ENCODE measurements around the gene BSCL2. TPM values are rescaled to one million over a fixed set of nuclear protein-coding genes. Genes with fewer than 3 reads are reported as not detected.

BSCL2 gene
- total RNA-seq, 1 donor from 2014 or later: 58.3 TPM

- Mint-ChIP-seq H3K4me3 (no peak overlapping the region), H3K9me3 (no peaks in the 10 kb centered on the region)
These were observed 19.5 kb downstream of the BSCL2 start for GRCh38 chr11:62687508-62688396.

GRCh38 chr11:62682518-62682917, 24.7 kb downstream of the BSCL2 start:
- no peak for TF ChIP-seq CTCF (IDR thresholded peaks at IDR 0.05; ENCODE audit: unreplicated experiment)
- Mint-ChIP-seq H3K36me3 (peaks cover 5% of the 10 kb centered on the region), H3K27me3 (ENCODE audit: low read depth) (no peaks in the 10 kb centered on the region), H3K4me3 (no peak overlapping the region), H3K4me1 (peaks cover 22% of the 10 kb centered on the region), H3K27ac (no peak overlapping the region), H3K9me3 (no peaks in the 10 kb centered on the region)
- DNase-seq (ENCODE audit: low spot score in 2 of 2, unreplicated experiment in 2 of 2): no peak

More at GRCh38 chr11:62687508-62688396, 19.5 kb downstream of the BSCL2 start:
- Mint-ChIP-seq H3K36me3 (peaks cover 3% of the 10 kb centered on the region), H3K27ac (no peak overlapping the region), H3K27me3 (ENCODE audit: low read depth) (no peaks in the 10 kb centered on the region), H3K4me1 (peaks cover 14% of the 10 kb centered on the region)
- DNase-seq (ENCODE audit: low spot score in 2 of 2, unreplicated experiment in 2 of 2): no peak
- TF ChIP-seq CTCF (IDR thresholded peaks at IDR 0.05; ENCODE audit: unreplicated experiment): no peak

- TF ChIP-seq CTCF (IDR thresholded peaks at IDR 0.05; ENCODE audit: unreplicated experiment): peak; percentile 43
- Mint-ChIP-seq H3K4me1 (peaks cover 26% of the 10 kb centered on the region), H3K36me3 (peaks cover 11% of the 10 kb centered on the region), H3K27me3 (ENCODE audit: low read depth) (no peaks in the 10 kb centered on the region), H3K9me3 (no peaks in the 10 kb centered on the region), H3K4me3 (peak overlapping the region; percentile 42), H3K27ac (peak overlapping the region; percentile 67)
- no peak for DNase-seq (ENCODE audit: low spot score in 2 of 2, unreplicated experiment in 2 of 2)
These were observed 26.4 kb downstream of the BSCL2 start for GRCh38 chr11:62680825-62681240.

GRCh38 chr11:62678770-62679696, 28.2 kb downstream of the BSCL2 start, which contains the start of gene UBXN1:
Gene UBXN1 (minus strand): TSS chr11:62679073. CDS start chr11:62678923, 150 bp downstream.
- Mint-ChIP-seq H3K36me3 (peaks cover 15% of the 10 kb centered on the region), H3K4me3 (peak within 1 kb of the TSS; percentile 91), H3K27ac (peak within 1 kb of the TSS; percentile 98), H3K27me3 (ENCODE audit: low read depth) (no peaks in the 10 kb centered on the region), H3K9me3 (no peaks in the 10 kb centered on the region), H3K4me1 (peaks cover 26% of the 10 kb centered on the region)
- DNase-seq (ENCODE audit: low spot score in 2 of 2, unreplicated experiment in 2 of 2): peak; percentile 54 to 83
- no peak for TF ChIP-seq CTCF (IDR thresholded peaks at IDR 0.05; ENCODE audit: unreplicated experiment)

- Mint-ChIP-seq H3K4me3 (peak overlapping the region; percentile 91), H3K36me3 (peaks cover 15% of the 10 kb centered on the region), H3K4me1 (peaks cover 26% of the 10 kb centered on the region), H3K27me3 (ENCODE audit: low read depth) (no peaks in the 10 kb centered on the region), H3K27ac (peak overlapping the region; percentile 98), H3K9me3 (no peaks in the 10 kb centered on the region)
- no peak for DNase-seq (ENCODE audit: low spot score in 2 of 2, unreplicated experiment in 2 of 2)
- TF ChIP-seq CTCF (IDR thresholded peaks at IDR 0.05; ENCODE audit: unreplicated experiment): no peak
These were observed 28.8 kb downstream of the BSCL2 start for GRCh38 chr11:62678433-62678769.
